SK-N-MC (cell line): ENCODE results near the gene SPATA46.

ENCODE experiments used
- EZH2 ChIP-seq: fragments of 200-600 bp; sonication (generic); IDR thresholded peaks from one replicate; pipeline ENCODE4 v1.6.1; 2017; ENCODE audit warnings: antibody characterized with exemption
- FOXP2 ChIP-seq: optimal IDR thresholded peaks from 2 replicates; pipeline ENCODE3; 2011; ENCODE audit warnings: mild to moderate bottlenecking, moderate library complexity; ENCODE audit not compliant: insufficient read depth; ENCODE audit errors: extremely low read length, control extremely low read depth
- POLR2AphosphoS5 ChIP-seq: IDR thresholded peaks from 2 replicates; pipeline ENCODE4 v1.6.1; 2012; ENCODE audit warnings: mild to moderate bottlenecking, low read depth, low read length, borderline replicate concordance

DNA sequence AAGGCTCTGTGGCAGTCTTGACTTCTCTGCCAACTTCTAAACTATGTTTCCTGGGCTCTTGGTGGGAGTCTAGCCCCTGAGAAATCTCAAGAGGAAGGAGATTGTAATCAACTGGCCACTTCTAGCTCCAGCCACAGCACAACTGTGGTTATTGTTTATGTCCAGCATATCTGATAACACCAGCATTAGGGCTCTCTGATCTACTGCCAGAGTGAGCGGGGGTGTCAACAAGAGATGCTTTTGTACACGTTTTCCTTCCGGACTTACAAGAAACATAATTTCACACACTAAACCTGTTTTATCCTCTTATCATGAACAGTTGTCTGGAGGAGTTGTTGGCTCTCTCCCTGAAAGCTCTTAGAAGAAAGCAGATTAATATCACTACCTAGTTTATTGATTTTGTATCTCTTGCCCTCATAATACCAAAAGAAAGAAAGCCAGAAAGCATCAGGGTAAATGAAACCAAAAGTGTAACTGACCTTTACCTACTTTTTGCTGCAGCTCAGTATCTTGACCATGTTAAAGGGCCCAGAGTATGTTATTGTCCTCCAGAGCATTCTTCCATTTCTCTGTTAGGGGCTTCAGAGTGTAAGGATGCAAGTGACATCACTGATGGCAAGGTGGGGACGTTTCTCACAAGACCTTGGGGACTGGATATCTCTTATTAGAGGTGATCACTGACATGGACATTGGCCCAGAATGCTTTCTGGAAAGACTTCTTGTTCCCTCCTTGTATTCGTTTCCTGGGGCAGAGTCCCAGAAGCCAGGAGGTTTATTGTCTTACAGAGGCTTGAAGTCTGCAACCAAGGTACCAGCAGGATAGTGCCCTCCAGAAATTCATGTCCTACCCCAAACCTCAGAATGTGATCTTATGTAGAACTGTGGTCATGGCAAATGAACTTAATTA lies 44.9 kb upstream of the SPATA46 start:
- no peak for TF ChIP-seq POLR2AphosphoS5
- no peak for TF ChIP-seq EZH2
- TF ChIP-seq FOXP2: no peak
